HG02885 (cell line): ENCODE data around the gene BMPR1A.

Experiments
- ATAC-seq: cut with Tn5 transposase; IDR thresholded peaks from one replicate; pipeline ENCODE4 v1.9.1; 2021; ENCODE audit warnings: mild to moderate bottlenecking; ENCODE audit not compliant: unreplicated experiment, poor library complexity

The BMPR1A gene

GRCh38 chr10:86960003-86960862 lies 203.8 kb downstream of the BMPR1A start:
- ATAC-seq = peak; percentile 76

GRCh38 chr10:86960863-86961434 lies 204.5 kb downstream of the BMPR1A start:
- ATAC-seq = no peak

- no peak for ATAC-seq
Measured at GRCh38 chr10:86961481-86962091, 205.2 kb downstream of the BMPR1A start.

- no peak for ATAC-seq
Measured at GRCh38 chr10:86962136-86962980, 205.9 kb downstream of the BMPR1A start.

GRCh38 chr10:86962981-86963310 lies 206.5 kb downstream of the BMPR1A start:
- ATAC-seq = no peak

- no peak for ATAC-seq
Measured at GRCh38 chr10:86963341-86963919, 207.0 kb downstream of the BMPR1A start.

GRCh38 chr10:86964061-86964846 lies 207.8 kb downstream of the BMPR1A start:
- no peak for ATAC-seq

- ATAC-seq = no peak
Measured at GRCh38 chr10:86964847-86965190, 208.4 kb downstream of the BMPR1A start.

- ATAC-seq = peak; percentile 47
Measured at GRCh38 chr10:86965986-86966654, 209.7 kb downstream of the BMPR1A start.

- no peak for ATAC-seq
Measured at GRCh38 chr10:86967481-86967941, 211.1 kb downstream of the BMPR1A start.

- ATAC-seq = no peak
Measured at GRCh38 chr10:86968271-86968993, 212.0 kb downstream of the BMPR1A start, which contains the start of gene ADIRF. Gene ADIRF, plus strand, starts transcription at chr10:86968482. Its CDS starts 63 bp downstream, at chr10:86968545.

GRCh38 chr10:86968994-86969355 lies 212.6 kb downstream of the BMPR1A start:
- ATAC-seq = no peak

GRCh38 chr10:86969421-86970041 lies 213.1 kb downstream of the BMPR1A start:
- ATAC-seq = no peak

- no peak for ATAC-seq
Measured at GRCh38 chr10:86970162-86970981, 214.0 kb downstream of the BMPR1A start.

GRCh38 chr10:86970982-86971231 lies 214.5 kb downstream of the BMPR1A start:
- ATAC-seq = no peak

- ATAC-seq = peak; percentile 78
Measured at GRCh38 chr10:86971232-86971991, 215.0 kb downstream of the BMPR1A start.
